DOHH2 (cell line): ENCODE measurements around the gene ZNRD2.

Experiments
- H3F3A ChIP-seq: fragments of 200-600 bp; sonication (generic), shearing (Covaris generic); 2 replicates; pipeline ENCODE4 v1.6.0; 2016; ENCODE audit warnings: antibody characterized with exemption, mild to moderate bottlenecking; ENCODE audit not compliant: control insufficient read depth, insufficient read depth
- H3K27ac ChIP-seq: fragments of 200-600 bp; sonication (generic); 2 replicates; pipeline ENCODE4 v1.5.1; 2014; ENCODE audit warnings: low read depth, mild to moderate bottlenecking, low read length, moderate library complexity
- H3K27me3 ChIP-seq: fragments of 200-600 bp; sonication (generic); 2 replicates; pipeline ENCODE4 v1.6.1; 2014; ENCODE audit warnings: mild to moderate bottlenecking, low read length, mixed read lengths; ENCODE audit not compliant: control insufficient read depth
- H3K36me3 ChIP-seq: fragments of 200-600 bp; sonication (generic); 2 replicates; pipeline ENCODE4 v1.6.1; 2014; ENCODE audit warnings: mild to moderate bottlenecking, low read length, moderate library complexity, mixed read lengths; ENCODE audit not compliant: control insufficient read depth
- H3K4me1 ChIP-seq: fragments of 200-600 bp; sonication (generic); 2 replicates; pipeline ENCODE4 v1.6.1; 2014; ENCODE audit warnings: mild to moderate bottlenecking, low read length, mixed read lengths; ENCODE audit not compliant: control insufficient read depth
- H3K4me2 ChIP-seq: fragments of 200-600 bp; sonication (generic); 2 replicates; pipeline ENCODE4 v1.6.0; 2014; ENCODE audit warnings: mild to moderate bottlenecking, low read length, moderate library complexity
- H3K4me3 ChIP-seq: fragments of 200-600 bp; sonication (generic); 2 replicates; pipeline ENCODE4 v1.5.1; 2014; ENCODE audit warnings: mild to moderate bottlenecking, low read length, mixed read lengths
- H3K79me2 ChIP-seq: fragments of 200-600 bp; sonication (generic); 2 replicates; pipeline ENCODE4 v1.6.1; 2014; ENCODE audit warnings: mild to moderate bottlenecking, low read length, mixed read lengths; ENCODE audit not compliant: control insufficient read depth
- H3K9me2 ChIP-seq: fragments of 200-600 bp; sonication (generic); replicated peaks from 2 replicates; pipeline ENCODE4 v1.6.1; 2014; ENCODE audit warnings: mild to moderate bottlenecking, low read length, mixed read lengths; ENCODE audit not compliant: control insufficient read depth
- H3K9me3 ChIP-seq: fragments of 200-600 bp; sonication (generic); 2 replicates; pipeline ENCODE4 v1.6.1; 2014; ENCODE audit warnings: antibody characterized with exemption, low read length, mixed read lengths; ENCODE audit not compliant: control insufficient read depth, insufficient read depth
- H4K20me1 ChIP-seq: fragments of 200-600 bp; sonication (generic); 2 replicates; pipeline ENCODE4 v1.6.0; 2014; ENCODE audit warnings: low read depth, mild to moderate bottlenecking, antibody characterized with exemption, low read length, moderate library complexity; ENCODE audit not compliant: control insufficient read depth, insufficient read depth
- EZH2phosphoT487 ChIP-seq: fragments of 200-600 bp; sonication (generic); IDR thresholded peaks from 2 replicates; pipeline ENCODE4 v1.6.1; 2017; ENCODE audit warnings: borderline replicate concordance, mild to moderate bottlenecking, antibody characterized with exemption, low read length, moderate library complexity, mixed read lengths
- TF ChIP-seq, protein P1 (sequence below): fragments of 200-600 bp; sonication (generic); IDR thresholded peaks from one replicate; pipeline ENCODE4 v1.5.1; 2014; ENCODE audit warnings: antibody characterized with exemption, mild to moderate bottlenecking, low read depth, low read length; ENCODE audit not compliant: poor library complexity, severe bottlenecking

Gene ZNRD2

DNA sequence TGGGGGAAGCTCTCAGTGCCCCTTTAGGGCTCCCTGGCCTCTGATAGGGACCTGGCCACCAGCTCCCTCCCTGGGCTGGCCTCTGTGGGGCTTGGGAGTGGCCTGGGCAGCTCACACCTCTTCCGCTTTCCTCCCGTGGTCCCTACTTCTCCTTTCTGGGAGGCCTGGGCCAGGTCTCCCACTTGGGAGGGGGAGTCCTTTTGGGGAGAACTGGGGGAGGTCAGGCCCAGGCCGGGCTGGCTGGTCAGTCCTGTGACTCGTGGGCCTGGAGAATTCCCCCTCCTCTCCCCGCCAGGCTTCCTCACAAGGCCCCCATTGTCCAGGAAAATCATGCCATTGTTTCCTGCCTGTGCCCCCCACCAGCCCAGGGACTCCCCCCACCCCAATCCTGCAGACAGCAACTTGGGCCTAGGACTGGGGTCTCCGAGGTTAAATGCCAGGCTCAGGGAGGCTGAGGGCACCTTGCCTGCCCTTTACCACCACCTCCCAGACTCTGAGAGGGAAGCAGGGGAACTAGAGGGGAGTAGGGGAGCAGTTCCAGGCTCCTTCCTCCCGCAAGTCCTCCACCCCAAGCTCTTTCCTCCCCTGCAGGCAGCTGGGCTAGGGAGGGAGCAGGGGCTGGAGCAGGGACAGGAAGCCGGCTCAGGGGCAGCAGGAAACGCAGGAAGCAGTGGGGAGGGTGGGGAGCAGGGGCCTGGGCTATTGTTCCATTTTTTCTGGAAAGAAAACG lies 40.9 kb downstream of the ZNRD2 start:
- peak overlapping the region; percentile 78 for H3K4me3 ChIP-seq

DNA sequence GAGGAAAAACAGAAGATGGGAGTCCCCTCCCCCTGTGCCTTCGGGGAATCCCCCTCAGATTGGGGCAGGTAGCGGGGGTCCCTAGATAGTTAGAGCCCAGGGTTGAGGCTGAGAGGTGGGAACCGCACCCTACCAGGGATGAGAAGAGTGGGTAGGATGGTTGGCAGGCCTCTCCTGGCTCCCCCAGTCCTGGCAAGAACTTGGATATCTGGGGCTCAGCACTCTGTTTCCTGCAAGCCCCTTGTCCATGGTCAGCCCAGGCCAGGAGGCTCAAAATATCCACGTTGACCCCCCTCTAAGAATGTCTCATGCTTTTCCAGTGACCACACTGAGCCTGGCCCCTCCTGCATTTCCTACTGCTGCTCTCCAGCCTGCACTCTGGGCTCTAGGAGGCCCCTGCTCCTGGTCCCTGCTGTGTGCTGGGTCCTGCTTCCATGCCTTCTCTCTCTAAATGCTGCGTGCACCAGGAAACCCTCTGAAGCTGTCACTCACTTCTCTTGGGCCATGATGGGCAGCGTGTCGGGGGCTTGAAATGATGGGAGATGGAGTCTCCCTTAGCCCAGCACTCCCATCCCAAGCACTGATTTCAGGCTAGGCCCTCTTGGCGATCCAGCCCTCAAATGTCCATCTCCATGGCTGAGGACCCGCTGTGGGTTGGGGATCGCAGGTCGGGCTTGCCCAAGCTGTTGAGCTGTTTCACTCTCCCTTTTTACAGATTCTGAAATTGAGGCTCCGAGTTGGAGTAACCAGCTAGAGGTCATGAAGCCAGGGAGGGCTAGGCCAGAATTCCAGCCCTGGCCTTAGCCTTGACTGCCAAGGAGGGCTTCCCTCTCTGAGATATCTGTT lies 41.7 kb downstream of the ZNRD2 start:
- no peaks in the 10 kb centered on the region for H3K9me3 ChIP-seq
- peaks cover 9% of the 10 kb centered on the region; the same call in 1 of the 2 replicates for H4K20me1 ChIP-seq
- H3K4me3 ChIP-seq, result peak overlapping the region; percentile 78
- H3K4me1 ChIP-seq, result peaks cover 39% of the 10 kb centered on the region
- H3K27me3 ChIP-seq, result no peaks in the 10 kb centered on the region
- H3K79me2 ChIP-seq, result peaks cover 64% of the 10 kb centered on the region
- no peaks in the 10 kb centered on the region; the same call in 1 of the 2 replicates for H3F3A ChIP-seq
- no peak overlapping the region for H3K27ac ChIP-seq
- peaks cover 52% of the 10 kb centered on the region for H3K36me3 ChIP-seq
- no peaks in the 10 kb centered on the region for H3K9me2 ChIP-seq
- H3K4me2 ChIP-seq, result peak overlapping the region; percentile 91
- TF ChIP-seq, protein P1, sequence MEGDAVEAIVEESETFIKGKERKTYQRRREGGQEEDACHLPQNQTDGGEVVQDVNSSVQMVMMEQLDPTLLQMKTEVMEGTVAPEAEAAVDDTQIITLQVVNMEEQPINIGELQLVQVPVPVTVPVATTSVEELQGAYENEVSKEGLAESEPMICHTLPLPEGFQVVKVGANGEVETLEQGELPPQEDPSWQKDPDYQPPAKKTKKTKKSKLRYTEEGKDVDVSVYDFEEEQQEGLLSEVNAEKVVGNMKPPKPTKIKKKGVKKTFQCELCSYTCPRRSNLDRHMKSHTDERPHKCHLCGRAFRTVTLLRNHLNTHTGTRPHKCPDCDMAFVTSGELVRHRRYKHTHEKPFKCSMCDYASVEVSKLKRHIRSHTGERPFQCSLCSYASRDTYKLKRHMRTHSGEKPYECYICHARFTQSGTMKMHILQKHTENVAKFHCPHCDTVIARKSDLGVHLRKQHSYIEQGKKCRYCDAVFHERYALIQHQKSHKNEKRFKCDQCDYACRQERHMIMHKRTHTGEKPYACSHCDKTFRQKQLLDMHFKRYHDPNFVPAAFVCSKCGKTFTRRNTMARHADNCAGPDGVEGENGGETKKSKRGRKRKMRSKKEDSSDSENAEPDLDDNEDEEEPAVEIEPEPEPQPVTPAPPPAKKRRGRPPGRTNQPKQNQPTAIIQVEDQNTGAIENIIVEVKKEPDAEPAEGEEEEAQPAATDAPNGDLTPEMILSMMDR, result no peak

More for the DNA sequence above, 40.9 kb downstream of the ZNRD2 start:
- H3K27ac ChIP-seq, result no peak overlapping the region
- H3K36me3 ChIP-seq, result peaks cover 50% of the 10 kb centered on the region
- H3K79me2 ChIP-seq, result peaks cover 56% of the 10 kb centered on the region
- peaks cover 32% of the 10 kb centered on the region for H3K4me1 ChIP-seq
- no peaks in the 10 kb centered on the region for H3K9me2 ChIP-seq
- no peaks in the 10 kb centered on the region for H3K9me3 ChIP-seq
- H4K20me1 ChIP-seq, result 0 out of 2 replicates have a peak, but pooled peaks cover 1% of the 10 kb centered on the region
- no peaks in the 10 kb centered on the region for H3K27me3 ChIP-seq
- H3K4me2 ChIP-seq, result peak overlapping the region; percentile 91
- no peaks in the 10 kb centered on the region; the same call in 1 of the 2 replicates for H3F3A ChIP-seq
- TF ChIP-seq EZH2phosphoT487, result no peak
- TF ChIP-seq, protein P1, result no peak

DNA sequence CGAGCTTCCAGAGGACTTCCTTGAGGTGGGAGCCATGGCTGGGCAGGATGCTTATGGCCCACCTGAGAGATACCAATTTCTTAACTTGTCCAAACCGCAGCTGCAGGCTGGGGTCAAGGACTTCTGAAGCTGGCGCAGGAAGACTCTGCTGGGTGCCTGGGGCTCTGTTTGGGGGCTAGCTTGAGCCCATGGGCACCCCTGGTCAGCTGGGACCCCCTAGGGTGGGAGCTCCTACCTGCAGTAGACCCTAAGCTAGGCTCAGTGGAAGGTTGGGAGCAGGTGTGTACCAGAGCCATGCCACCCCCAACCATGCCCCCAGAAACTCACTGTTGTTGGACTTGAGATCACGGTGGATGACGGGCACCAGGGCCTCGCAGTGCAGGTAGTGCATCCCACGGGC lies 42.4 kb downstream of the ZNRD2 start:
- Histone ChIP-seq H3F3A (no peaks in the 10 kb centered on the region; the same call in 1 of the 2 replicates), H3K4me1 (peaks cover 44% of the 10 kb centered on the region), H3K9me3 (no peaks in the 10 kb centered on the region), H3K4me3 (peak overlapping the region; percentile 78), H3K9me2 (no peaks in the 10 kb centered on the region), H3K36me3 (peaks cover 53% of the 10 kb centered on the region), H3K4me2 (peak overlapping the region; percentile 91), H4K20me1 (peaks cover 14% of the 10 kb centered on the region; the same call in 1 of the 2 replicates), H3K79me2 (peaks cover 71% of the 10 kb centered on the region), H3K27ac (no peak overlapping the region), H3K27me3 (no peaks in the 10 kb centered on the region)
- no peak for TF ChIP-seq EZH2phosphoT487
- TF ChIP-seq, protein P1, result no peak
